Measurements from ENCODE around the gene GPR27. TPM values are rescaled to one million over a fixed set of nuclear protein-coding genes. Genes with fewer than 3 reads are reported as not detected.

The GPR27 gene
- total RNA-seq, 1 donor from 2014 or later: 18.3 TPM

GRCh38 chr3:71722693-71723092 is 31.0 kb upstream of the GPR27 start:
- H4K20me1 ChIP-seq (ENCODE audit: low read depth): peaks cover 4% of the 10 kb centered on the region
- H3K9me3 ChIP-seq (ENCODE audit: low read depth): no peaks in the 10 kb centered on the region
- Mint-ChIP-seq H3K36me3 (no peaks in the 10 kb centered on the region), H3K27me3 (ENCODE audit: insufficient read depth, low read depth) (peaks cover 7% of the 10 kb centered on the region), H3K9me3 (no peaks in the 10 kb centered on the region), H3K27ac (no peak overlapping the region), H3K4me3 (no peak overlapping the region), H3K4me1 (peaks cover 18% of the 10 kb centered on the region)
- H3K79me2 ChIP-seq (ENCODE audit: low read depth): no peaks in the 10 kb centered on the region
- no peak overlapping the region for H3K4me3 ChIP-seq
- no peaks in the 10 kb centered on the region for H3K36me3 ChIP-seq
- H3K4me1 ChIP-seq: peaks cover 12% of the 10 kb centered on the region
- H3F3A ChIP-seq (ENCODE audit: low read depth): peaks cover 4% of the 10 kb centered on the region
- no peak overlapping the region for H2AFZ ChIP-seq (replicated peaks)
- H3K4me2 ChIP-seq: no peak overlapping the region
- no peak for TF ChIP-seq EZH2 (IDR thresholded peaks at IDR 0.05)
- TF ChIP-seq CTCF (IDR thresholded peaks at IDR 0.05): no peak
- TF ChIP-seq EZH2phosphoT487 (IDR thresholded peaks at IDR 0.05): no peak
- DNase-seq (ENCODE audit: low spot score): no peak
- no peak overlapping the region for H3K9ac ChIP-seq
- H3K27me3 ChIP-seq: peaks cover 42% of the 10 kb centered on the region
- no peak overlapping the region for H3K27ac ChIP-seq

GRCh38 chr3:71723452-71724170 is 30.0 kb upstream of the GPR27 start:
- Mint-ChIP-seq H3K36me3 (no peaks in the 10 kb centered on the region), H3K27ac (no peak overlapping the region), H3K27me3 (ENCODE audit: insufficient read depth, low read depth) (peaks cover 7% of the 10 kb centered on the region), H3K4me3 (peak overlapping the region; percentile 90), H3K4me1 (peaks cover 23% of the 10 kb centered on the region), H3K9me3 (no peaks in the 10 kb centered on the region)
- no peak overlapping the region for H3K9ac ChIP-seq
- no peak overlapping the region for H3K4me2 ChIP-seq
- TF ChIP-seq CTCF (IDR thresholded peaks at IDR 0.05) (no peak), EZH2 (IDR thresholded peaks at IDR 0.05) (no peak)
- no peak overlapping the region for H2AFZ ChIP-seq (replicated peaks)
- peaks cover 5% of the 10 kb centered on the region for H4K20me1 ChIP-seq (ENCODE audit: low read depth)
- no peaks in the 10 kb centered on the region for H3K79me2 ChIP-seq (ENCODE audit: low read depth)
- no peaks in the 10 kb centered on the region for H3K36me3 ChIP-seq
- peaks cover 12% of the 10 kb centered on the region for H3K4me1 ChIP-seq
- no peak for DNase-seq (ENCODE audit: low spot score)
- peaks cover 13% of the 10 kb centered on the region for H3F3A ChIP-seq (ENCODE audit: low read depth)
- H3K27ac ChIP-seq: no peak overlapping the region
- no peak overlapping the region for H3K4me3 ChIP-seq
- no peaks in the 10 kb centered on the region for H3K9me3 ChIP-seq (ENCODE audit: low read depth)
- H3K27me3 ChIP-seq: peaks cover 42% of the 10 kb centered on the region

GRCh38 chr3:71724171-71724453 is 29.5 kb upstream of the GPR27 start:
- no peaks in the 10 kb centered on the region for H3K36me3 ChIP-seq
- no peaks in the 10 kb centered on the region for H3K9me3 ChIP-seq (ENCODE audit: low read depth)
- H3K4me3 Mint-ChIP-seq: peak overlapping the region; percentile 90
- peak overlapping the region; percentile 58 for H3K27ac Mint-ChIP-seq
- H3K27me3 Mint-ChIP-seq (ENCODE audit: insufficient read depth, low read depth): peaks cover 7% of the 10 kb centered on the region
- H3K4me2 ChIP-seq: peak overlapping the region; percentile 94
- no peak overlapping the region for H3K27ac ChIP-seq
- H3F3A ChIP-seq (ENCODE audit: low read depth): peaks cover 18% of the 10 kb centered on the region
- H3K36me3 Mint-ChIP-seq: no peaks in the 10 kb centered on the region
- peaks cover 42% of the 10 kb centered on the region for H3K27me3 ChIP-seq
- DNase-seq (ENCODE audit: low spot score): no peak
- H2AFZ ChIP-seq (replicated peaks): no peak overlapping the region
- H3K4me3 ChIP-seq: peak overlapping the region; percentile 80
- H3K4me1 ChIP-seq: peaks cover 16% of the 10 kb centered on the region
- peaks cover 10% of the 10 kb centered on the region for H4K20me1 ChIP-seq (ENCODE audit: low read depth)
- H3K4me1 Mint-ChIP-seq: peaks cover 26% of the 10 kb centered on the region
- H3K79me2 ChIP-seq (ENCODE audit: low read depth): no peaks in the 10 kb centered on the region
- no peak for TF ChIP-seq EZH2 (IDR thresholded peaks at IDR 0.05)
- TF ChIP-seq EZH2phosphoT487 (IDR thresholded peaks at IDR 0.05): no peak
- TF ChIP-seq CTCF (IDR thresholded peaks at IDR 0.05): no peak
- H3K9me3 Mint-ChIP-seq: no peaks in the 10 kb centered on the region
- no peak overlapping the region for H3K9ac ChIP-seq
